Loucy (cell line): ENCODE data around the gene ZNRF3.
A peak's percentile ranks its signal among the peaks of the same experiment; 100 is the strongest.

Source experiments
- H2AFZ ChIP-seq: fragments of 200-600 bp; sonication (generic); 2 replicates; pipeline ENCODE4 v1.6.0; 2016; ENCODE audit warnings: antibody characterized with exemption, mild to moderate bottlenecking, low read length, moderate library complexity
- H3F3A ChIP-seq: fragments of 200-600 bp; 2 replicates; pipeline ENCODE4 v1.6.0; 2016; ENCODE audit warnings: antibody characterized with exemption, low read depth, mild to moderate bottlenecking
- H3K27me3 ChIP-seq: fragments of 200-600 bp; sonication (generic); 2 replicates; pipeline ENCODE4 v1.6.1; 2014; ENCODE audit warnings: low read length, mild to moderate bottlenecking; ENCODE audit not compliant: insufficient read depth, poor library complexity, severe bottlenecking
- H3K36me3 ChIP-seq: fragments of 200-600 bp; sonication (generic); 2 replicates; pipeline ENCODE4 v1.6.1; 2016; ENCODE audit warnings: low read length; ENCODE audit not compliant: insufficient read depth
- H3K4me1 ChIP-seq: fragments of 200-600 bp; sonication (generic); 2 replicates; pipeline ENCODE4 v1.5.1; 2014; ENCODE audit warnings: low read length, mild to moderate bottlenecking; ENCODE audit not compliant: insufficient read depth, poor library complexity, severe bottlenecking
- H3K4me2 ChIP-seq: fragments of 200-600 bp; sonication (generic); 2 replicates; pipeline ENCODE4 v1.6.0; 2014; ENCODE audit warnings: antibody characterized with exemption, low read length, low read depth, mild to moderate bottlenecking; ENCODE audit not compliant: poor library complexity, severe bottlenecking
- H3K4me3 ChIP-seq: fragments of 200-600 bp; sonication (generic); 2 replicates; pipeline ENCODE4 v1.5.1; 2014; ENCODE audit warnings: low read length, mild to moderate bottlenecking, mixed read lengths; ENCODE audit not compliant: poor library complexity, severe bottlenecking
- H3K79me2 ChIP-seq: fragments of 200-600 bp; sonication (generic); 2 replicates; pipeline ENCODE4 v1.6.1; 2014; ENCODE audit warnings: low read length; ENCODE audit not compliant: insufficient read depth
- H3K9ac ChIP-seq: fragments of 200-600 bp; sonication (generic); 2 replicates; pipeline ENCODE4 v1.6.0; 2014; ENCODE audit warnings: mild to moderate bottlenecking, low read depth, low read length, moderate library complexity; ENCODE audit not compliant: poor library complexity, severe bottlenecking
- H3K9me2 ChIP-seq: fragments of 200-600 bp; sonication (generic); replicated peaks from 2 replicates; pipeline ENCODE4 v1.6.1; 2016; ENCODE audit warnings: low read depth, low read length, mixed read lengths
- H3K9me3 ChIP-seq: fragments of 200-600 bp; sonication (generic); 2 replicates; pipeline ENCODE4 v1.6.1; 2014; ENCODE audit warnings: mild to moderate bottlenecking, antibody characterized with exemption, low read length, low read depth; ENCODE audit not compliant: insufficient read depth
- H4K20me1 ChIP-seq: fragments of 200-600 bp; sonication (generic); 2 replicates; pipeline ENCODE4 v1.6.0; 2014; ENCODE audit warnings: antibody characterized with exemption, low read length, mild to moderate bottlenecking; ENCODE audit not compliant: insufficient read depth, poor library complexity, severe bottlenecking
- CTCF ChIP-seq: fragments of 200-600 bp; sonication (generic); conservative IDR thresholded peaks from 2 replicates; pipeline ENCODE4 v1.5.1; 2014; ENCODE audit warnings: mild to moderate bottlenecking, antibody characterized with exemption, low read length
- EZH2phosphoT487 ChIP-seq: fragments of 200-600 bp; IDR thresholded peaks from 2 replicates; pipeline ENCODE4 v1.6.1; 2018; ENCODE audit warnings: antibody characterized with exemption, mild to moderate bottlenecking, moderate library complexity, borderline replicate concordance

ZNRF3 gene

GRCh38 chr22:28874811-28875320 lies 8.5 kb upstream of the ZNRF3 start:
- no peaks in the 10 kb centered on the region for H4K20me1 ChIP-seq
- H3K27me3 ChIP-seq, result no peaks in the 10 kb centered on the region
- no peak overlapping the region for H3K4me2 ChIP-seq
- H3K36me3 ChIP-seq, result no peaks in the 10 kb centered on the region
- H3K9ac ChIP-seq, result no peak overlapping the region
- H3K79me2 ChIP-seq, result no peaks in the 10 kb centered on the region
- H2AFZ ChIP-seq, result no peak overlapping the region
- no peaks in the 10 kb centered on the region for H3F3A ChIP-seq
- peaks cover 18% of the 10 kb centered on the region for H3K4me1 ChIP-seq
- no peaks in the 10 kb centered on the region for H3K9me3 ChIP-seq
- TF ChIP-seq EZH2phosphoT487 (no peak), CTCF (no peak)
- no peaks in the 10 kb centered on the region for H3K9me2 ChIP-seq
- no peak overlapping the region for H3K4me3 ChIP-seq

- H3K27me3 ChIP-seq, result no peaks in the 10 kb centered on the region
- H3K36me3 ChIP-seq, result no peaks in the 10 kb centered on the region
- TF ChIP-seq EZH2phosphoT487 (no peak), CTCF (no peak)
- peak overlapping the region; percentile 86 for H3K4me2 ChIP-seq
- H3F3A ChIP-seq, result no peaks in the 10 kb centered on the region
- H3K9me3 ChIP-seq, result no peaks in the 10 kb centered on the region
- peaks cover 51% of the 10 kb centered on the region for H3K4me1 ChIP-seq
- peaks cover 31% of the 10 kb centered on the region for H4K20me1 ChIP-seq
- peaks cover 33% of the 10 kb centered on the region for H3K79me2 ChIP-seq
- H3K9ac ChIP-seq, result peak overlapping the region; percentile 76
- H3K9me2 ChIP-seq, result no peaks in the 10 kb centered on the region
- peak overlapping the region; percentile 75 for H3K4me3 ChIP-seq
- H2AFZ ChIP-seq, result peak overlapping the region; percentile 97
Observed at GRCh38 chr22:28882545-28882877, 861 bp upstream of the ZNRF3 start.

- Histone ChIP-seq H3K9ac (no peak overlapping the region), H4K20me1 (peaks cover 39% of the 10 kb centered on the region), H3K9me3 (no peaks in the 10 kb centered on the region), H3K79me2 (peaks cover 44% of the 10 kb centered on the region), H3K4me1 (peaks cover 60% of the 10 kb centered on the region), H3F3A (no peaks in the 10 kb centered on the region), H3K4me2 (no peak overlapping the region), H2AFZ (no peak overlapping the region), H3K9me2 (no peaks in the 10 kb centered on the region), H3K27me3 (no peaks in the 10 kb centered on the region), H3K36me3 (no peaks in the 10 kb centered on the region), H3K4me3 (peak overlapping the region; percentile 80)
- TF ChIP-seq CTCF (no peak), EZH2phosphoT487 (no peak)
Observed at GRCh38 chr22:28883657-28883916, 215 bp downstream of the ZNRF3 start.
